ENCODE measurements around the gene UBXN7. TPM values are rescaled to one million over a fixed set of nuclear protein-coding genes. Genes with fewer than 3 reads are reported as not detected.
"Not testable (repeated sequence)": the region's sequence is repeated elsewhere in the genome, so short reads cannot be mapped to it uniquely, and the experiment has no call there.

The UBXN7 gene
- total RNA-seq (2022) (64.7 and 71.6 TPM in 2 replicates), Bru-seq, nascent RNA (percentile 77 among the genes with signal in this experiment), BruChase-seq, experiment 1, labeled RNA remaining after a 6-hour chase (percentile 93 among the genes with signal in this experiment), BruChase-seq, experiment 2, labeled RNA remaining after a 2-hour chase (percentile 87 among the genes with signal in this experiment)
- long read RNA-seq, full-length matches to known transcripts, result 22 of 29 reads
- long read RNA-seq, partial matches to known transcripts, result 0 of 29 reads
- long read RNA-seq, other reads (novel, unspliced or antisense), result 7 of 29 reads

GRCh38 chr3:196432137-196432879, at the start of gene UBXN7:
Gene UBXN7 (minus strand): TSS chr3:196432427. CDS start chr3:196432399, 28 bp downstream.
- Mint-ChIP-seq H3K9me3 (ENCODE audit: unreplicated experiment) (no peaks in the 10 kb centered on the region), H3K4me3 (ENCODE audit: unreplicated experiment) (peak within 1 kb of the TSS; percentile 89), H3K36me3 (ENCODE audit: insufficient read depth, unreplicated experiment) (peaks cover 26% of the 10 kb centered on the region), H3K27ac (ENCODE audit: low read depth, unreplicated experiment) (peak within 1 kb of the TSS; percentile 94), H3K27me3 (ENCODE audit: insufficient read depth, unreplicated experiment) (no peaks in the 10 kb centered on the region), H3K4me1 (ENCODE audit: insufficient read depth, unreplicated experiment) (peaks cover 6% of the 10 kb centered on the region)
- CTCF ChIA-PET, result interaction anchor here (1.1 kb wide), 1 partner anchor 14 kb away, joined by 3 read pairs; no protein-coding TSS in a partner anchor
- TF ChIP-seq, protein P1, sequence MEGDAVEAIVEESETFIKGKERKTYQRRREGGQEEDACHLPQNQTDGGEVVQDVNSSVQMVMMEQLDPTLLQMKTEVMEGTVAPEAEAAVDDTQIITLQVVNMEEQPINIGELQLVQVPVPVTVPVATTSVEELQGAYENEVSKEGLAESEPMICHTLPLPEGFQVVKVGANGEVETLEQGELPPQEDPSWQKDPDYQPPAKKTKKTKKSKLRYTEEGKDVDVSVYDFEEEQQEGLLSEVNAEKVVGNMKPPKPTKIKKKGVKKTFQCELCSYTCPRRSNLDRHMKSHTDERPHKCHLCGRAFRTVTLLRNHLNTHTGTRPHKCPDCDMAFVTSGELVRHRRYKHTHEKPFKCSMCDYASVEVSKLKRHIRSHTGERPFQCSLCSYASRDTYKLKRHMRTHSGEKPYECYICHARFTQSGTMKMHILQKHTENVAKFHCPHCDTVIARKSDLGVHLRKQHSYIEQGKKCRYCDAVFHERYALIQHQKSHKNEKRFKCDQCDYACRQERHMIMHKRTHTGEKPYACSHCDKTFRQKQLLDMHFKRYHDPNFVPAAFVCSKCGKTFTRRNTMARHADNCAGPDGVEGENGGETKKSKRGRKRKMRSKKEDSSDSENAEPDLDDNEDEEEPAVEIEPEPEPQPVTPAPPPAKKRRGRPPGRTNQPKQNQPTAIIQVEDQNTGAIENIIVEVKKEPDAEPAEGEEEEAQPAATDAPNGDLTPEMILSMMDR (IDR thresholded peaks at IDR 0.05; ENCODE audit: unreplicated experiment), result no peak
- DNase-seq (ENCODE audit: unreplicated experiment), result peak; percentile 94
- BruUV-seq (replicated peaks), result TSS peak; percentile 54
- intact Hi-C loops (cut with micrococcal nuclease), result loop anchor here (1.0 to 2.0 kb wide), 2 partner anchors 68 to 114 kb away; partner anchors contain the start of gene DYNLT2B
- POLR2A ChIA-PET, result interaction anchor here (0.5 to 2.9 kb wide), 27 partner anchors 9 to 1286 kb away, joined by 3 to 17 read pairs (median 4); partner anchors contain the start of genes DYNLT2B, FBXO45, PCYT1A and RNF168

DNA sequence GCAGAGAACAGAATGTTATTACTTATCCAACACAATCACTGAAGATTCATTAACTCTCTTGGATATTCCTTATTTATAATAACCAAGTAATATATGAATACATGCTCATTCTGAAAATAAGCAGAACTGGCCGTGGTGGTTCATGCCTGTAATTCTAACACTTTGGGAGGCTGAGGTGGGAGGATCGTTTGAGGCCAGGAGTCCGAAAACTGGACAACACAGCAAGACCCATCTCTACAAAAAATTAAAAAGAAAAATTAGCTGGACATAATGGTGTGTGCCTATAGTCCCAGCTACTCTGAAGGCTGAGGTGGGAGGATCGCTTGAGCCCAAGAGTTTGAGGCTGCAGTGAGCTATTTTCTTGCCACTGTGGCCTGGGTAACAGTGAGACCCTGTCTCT, 45.5 kb upstream of the UBXN7 start:
- ChIA-PET POLR2A (interaction anchor here (0.7 to 1.0 kb wide), 2 partner anchors 46 to 92 kb away, joined by 3 to 4 read pairs; partner anchors contain the start of gene UBXN7), CTCF (no interaction called here)
- H3K36me3 Mint-ChIP-seq (ENCODE audit: insufficient read depth, unreplicated experiment), result peaks cover 81% of the 10 kb centered on the region
- intact Hi-C loops (cut with micrococcal nuclease), result no loop called here
- TF ChIP-seq, protein P1 (IDR thresholded peaks at IDR 0.05; ENCODE audit: unreplicated experiment), result no peak
- H3K4me1 Mint-ChIP-seq (ENCODE audit: insufficient read depth, unreplicated experiment), result no peaks in the 10 kb centered on the region
- no peaks in the 10 kb centered on the region for H3K9me3 Mint-ChIP-seq (ENCODE audit: unreplicated experiment)
- BruUV-seq (replicated peaks), result no TSS peak
- H3K4me3 Mint-ChIP-seq (ENCODE audit: unreplicated experiment), result no peak overlapping the region
- no peak for DNase-seq (ENCODE audit: unreplicated experiment)
- H3K27ac Mint-ChIP-seq (ENCODE audit: low read depth, unreplicated experiment), result no peak overlapping the region
- H3K27me3 Mint-ChIP-seq (ENCODE audit: insufficient read depth, unreplicated experiment), result no peaks in the 10 kb centered on the region

DNA sequence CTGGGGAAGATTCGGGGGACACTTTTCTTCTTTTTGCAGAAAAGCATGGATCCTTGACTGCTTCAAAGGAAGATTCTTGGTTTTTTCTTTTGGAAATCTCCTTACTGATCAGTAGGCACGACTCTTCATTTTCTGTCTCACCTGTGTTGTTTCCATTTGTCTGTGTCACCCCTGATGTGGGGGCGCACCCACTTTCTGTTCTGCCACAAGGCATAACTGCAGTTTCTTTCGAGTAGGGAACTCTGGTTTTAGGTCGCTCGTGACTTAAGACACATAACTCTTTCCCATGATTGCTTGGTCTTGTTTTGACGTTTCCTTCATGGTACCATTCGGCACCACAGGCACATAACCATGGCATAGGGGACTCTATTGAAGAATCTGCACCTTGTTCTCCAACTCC, 40.1 kb upstream of the UBXN7 start:
- H3K4me1 Mint-ChIP-seq (ENCODE audit: insufficient read depth, unreplicated experiment), result no peaks in the 10 kb centered on the region
- DNase-seq (ENCODE audit: unreplicated experiment), result no peak
- H3K27me3 Mint-ChIP-seq (ENCODE audit: insufficient read depth, unreplicated experiment), result no peaks in the 10 kb centered on the region
- no peak overlapping the region for H3K27ac Mint-ChIP-seq (ENCODE audit: low read depth, unreplicated experiment)
- no TSS peak for BruUV-seq (replicated peaks)
- CTCF ChIA-PET, result no interaction called here
- peaks cover 95% of the 10 kb centered on the region for H3K36me3 Mint-ChIP-seq (ENCODE audit: insufficient read depth, unreplicated experiment)
- POLR2A ChIA-PET, result no interaction called here
- H3K9me3 Mint-ChIP-seq (ENCODE audit: unreplicated experiment), result no peaks in the 10 kb centered on the region
- TF ChIP-seq, protein P1 (IDR thresholded peaks at IDR 0.05; ENCODE audit: unreplicated experiment), result no peak
- H3K4me3 Mint-ChIP-seq (ENCODE audit: unreplicated experiment), result no peak overlapping the region
- intact Hi-C loops (cut with micrococcal nuclease), result no loop called here

DNA sequence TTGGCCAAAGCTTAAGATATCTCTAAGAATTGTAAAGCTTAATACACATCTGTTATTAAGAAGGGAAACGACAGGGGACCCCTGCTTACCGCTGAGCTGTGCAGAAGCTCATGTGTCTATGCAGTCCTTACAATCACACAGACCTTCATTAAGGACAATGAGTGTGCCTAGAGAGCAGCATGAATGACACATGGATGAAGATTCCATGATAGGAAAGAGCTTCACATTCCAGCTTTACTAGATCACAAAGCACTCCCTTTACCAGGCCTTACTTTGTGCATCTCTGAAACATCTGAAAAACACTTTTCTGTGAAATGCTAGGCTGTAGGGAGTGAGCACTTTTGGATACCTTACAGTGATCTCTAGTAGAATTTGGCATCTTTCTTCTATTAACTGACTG, 39.3 kb upstream of the UBXN7 start:
- no peak for DNase-seq (ENCODE audit: unreplicated experiment)
- intact Hi-C loops (cut with micrococcal nuclease), result no loop called here
- Mint-ChIP-seq H3K27ac (ENCODE audit: low read depth, unreplicated experiment) (no peak overlapping the region), H3K9me3 (ENCODE audit: unreplicated experiment) (no peaks in the 10 kb centered on the region), H3K36me3 (ENCODE audit: insufficient read depth, unreplicated experiment) (peaks cover 94% of the 10 kb centered on the region), H3K4me1 (ENCODE audit: insufficient read depth, unreplicated experiment) (no peaks in the 10 kb centered on the region), H3K27me3 (ENCODE audit: insufficient read depth, unreplicated experiment) (no peaks in the 10 kb centered on the region), H3K4me3 (ENCODE audit: unreplicated experiment) (no peak overlapping the region)
- TF ChIP-seq, protein P1 (IDR thresholded peaks at IDR 0.05; ENCODE audit: unreplicated experiment), result no peak
- ChIA-PET CTCF (no interaction called here), POLR2A (no interaction called here)
- BruUV-seq (replicated peaks), result no TSS peak

GRCh38 chr3:196470182-196470581, 38.0 kb upstream of the UBXN7 start:
- H3K27ac Mint-ChIP-seq (ENCODE audit: low read depth, unreplicated experiment); H3K27me3 Mint-ChIP-seq (ENCODE audit: insufficient read depth, unreplicated experiment); CTCF ChIA-PET; H3K9me3 Mint-ChIP-seq (ENCODE audit: unreplicated experiment); intact Hi-C loops (cut with micrococcal nuclease); DNase-seq (ENCODE audit: unreplicated experiment); POLR2A ChIA-PET; H3K4me1 Mint-ChIP-seq (ENCODE audit: insufficient read depth, unreplicated experiment); BruUV-seq (replicated peaks); H3K4me3 Mint-ChIP-seq (ENCODE audit: unreplicated experiment): not testable (repeated sequence)
- H3K36me3 Mint-ChIP-seq (ENCODE audit: insufficient read depth, unreplicated experiment), result peaks cover 88% of the 10 kb centered on the region

Measured in MCF 10A (cell line).